GM21390 (cell line): ENCODE measurements around the gene CAMSAP2.

ENCODE experiments used
- ATAC-seq: cut with Tn5 transposase; IDR thresholded peaks from one replicate; pipeline ENCODE4 v1.9.1; 2021; ENCODE audit not compliant: unreplicated experiment

The CAMSAP2 gene, protein sequence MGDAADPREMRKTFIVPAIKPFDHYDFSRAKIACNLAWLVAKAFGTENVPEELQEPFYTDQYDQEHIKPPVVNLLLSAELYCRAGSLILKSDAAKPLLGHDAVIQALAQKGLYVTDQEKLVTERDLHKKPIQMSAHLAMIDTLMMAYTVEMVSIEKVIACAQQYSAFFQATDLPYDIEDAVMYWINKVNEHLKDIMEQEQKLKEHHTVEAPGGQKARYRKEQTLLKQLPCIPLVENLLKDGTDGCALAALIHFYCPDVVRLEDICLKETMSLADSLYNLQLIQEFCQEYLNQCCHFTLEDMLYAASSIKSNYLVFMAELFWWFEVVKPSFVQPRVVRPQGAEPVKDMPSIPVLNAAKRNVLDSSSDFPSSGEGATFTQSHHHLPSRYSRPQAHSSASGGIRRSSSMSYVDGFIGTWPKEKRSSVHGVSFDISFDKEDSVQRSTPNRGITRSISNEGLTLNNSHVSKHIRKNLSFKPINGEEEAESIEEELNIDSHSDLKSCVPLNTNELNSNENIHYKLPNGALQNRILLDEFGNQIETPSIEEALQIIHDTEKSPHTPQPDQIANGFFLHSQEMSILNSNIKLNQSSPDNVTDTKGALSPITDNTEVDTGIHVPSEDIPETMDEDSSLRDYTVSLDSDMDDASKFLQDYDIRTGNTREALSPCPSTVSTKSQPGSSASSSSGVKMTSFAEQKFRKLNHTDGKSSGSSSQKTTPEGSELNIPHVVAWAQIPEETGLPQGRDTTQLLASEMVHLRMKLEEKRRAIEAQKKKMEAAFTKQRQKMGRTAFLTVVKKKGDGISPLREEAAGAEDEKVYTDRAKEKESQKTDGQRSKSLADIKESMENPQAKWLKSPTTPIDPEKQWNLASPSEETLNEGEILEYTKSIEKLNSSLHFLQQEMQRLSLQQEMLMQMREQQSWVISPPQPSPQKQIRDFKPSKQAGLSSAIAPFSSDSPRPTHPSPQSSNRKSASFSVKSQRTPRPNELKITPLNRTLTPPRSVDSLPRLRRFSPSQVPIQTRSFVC (N-terminal part only)

GRCh38 chr1:200738327-200738948, at the start of gene CAMSAP2:
TSS of gene CAMSAP2 (plus strand) at chr1:200738893. CDS start at chr1:200739828, 935 bp downstream.
- peak; percentile 42 for ATAC-seq

- no peak for ATAC-seq
Observed at GRCh38 chr1:200692316-200692715, 46.4 kb upstream of the CAMSAP2 start.

- no peak for ATAC-seq
Observed at GRCh38 chr1:200693327-200693726, 45.4 kb upstream of the CAMSAP2 start.

GRCh38 chr1:200694738-200695137, 44.0 kb upstream of the CAMSAP2 start:
- ATAC-seq: no peak

DNA sequence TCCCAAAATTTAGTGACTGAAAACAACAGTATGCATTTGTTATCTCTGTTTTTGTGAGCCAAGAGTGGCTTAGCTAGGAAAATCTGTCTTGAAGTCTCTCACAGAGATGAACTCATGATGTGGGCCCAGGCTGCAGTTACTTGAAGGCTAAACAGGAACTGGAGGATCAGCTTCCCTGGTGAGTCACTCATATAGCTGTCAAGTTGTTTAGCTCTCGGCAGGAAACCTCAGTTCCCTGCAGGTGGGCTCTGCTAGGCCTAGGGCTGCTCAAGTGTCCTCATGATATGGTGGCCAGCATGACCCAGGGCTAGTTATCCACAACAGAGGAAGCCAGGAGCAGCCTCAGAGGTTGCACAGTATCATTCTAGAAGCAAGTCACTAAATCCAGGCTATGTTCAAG, 38.8 kb upstream of the CAMSAP2 start:
- ATAC-seq: no peak

DNA sequence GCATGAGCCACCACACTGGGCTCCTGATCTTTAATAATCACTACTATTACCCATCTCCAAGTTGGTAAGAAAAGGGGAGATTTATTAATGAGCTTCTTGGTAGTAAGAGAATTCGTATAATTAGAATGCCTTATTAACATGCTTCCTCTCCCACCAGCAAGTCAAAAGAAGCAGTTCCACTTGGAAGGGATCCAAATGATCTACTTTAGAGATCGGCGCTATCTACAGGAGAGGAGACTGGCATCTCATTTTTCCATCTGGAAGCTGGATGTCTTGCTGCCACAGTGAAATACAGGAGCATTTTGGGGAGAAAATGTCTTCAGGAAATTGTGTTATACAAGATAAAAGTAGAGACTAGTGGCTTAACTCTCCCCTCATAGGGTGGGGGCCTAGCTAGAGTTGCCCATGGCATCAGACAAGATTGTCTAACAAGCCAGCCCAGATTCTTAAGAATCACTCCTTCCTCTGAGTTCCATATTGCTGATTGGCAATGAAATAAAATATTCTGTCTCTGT, 33.6 kb upstream of the CAMSAP2 start:
- ATAC-seq: no peak

DNA sequence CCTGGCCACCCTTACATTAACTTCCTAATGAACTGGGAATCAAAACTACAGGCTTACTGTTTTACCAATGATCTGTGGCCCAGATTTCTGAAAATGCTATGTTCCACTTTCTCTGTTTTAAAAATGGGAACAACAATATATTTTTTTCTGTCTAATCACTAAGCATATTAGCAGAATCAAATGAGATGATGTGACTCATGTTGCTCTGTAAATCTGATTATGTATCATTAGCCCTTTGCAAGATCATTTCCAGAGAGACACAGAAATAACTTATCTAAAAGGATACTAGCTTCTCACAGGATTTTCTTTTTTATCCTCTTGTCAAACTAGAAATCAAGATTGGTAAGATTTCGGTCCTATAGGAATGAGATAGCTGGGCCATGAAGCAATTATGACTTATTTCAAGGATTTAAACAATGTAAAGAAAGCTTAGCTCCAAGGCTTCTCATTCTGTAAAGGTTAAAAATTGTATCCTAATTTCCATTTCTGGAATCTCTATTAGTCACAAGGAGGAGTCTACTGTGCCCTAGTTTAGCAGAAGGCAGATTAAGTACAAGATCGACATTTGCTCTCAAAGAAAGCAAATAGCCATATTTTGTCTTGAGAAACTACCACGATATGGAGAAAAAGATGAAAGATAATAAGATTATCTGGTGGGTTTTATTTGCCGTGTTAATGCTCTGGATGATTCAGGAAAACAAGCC, 32.4 kb upstream of the CAMSAP2 start:
- ATAC-seq: no peak

DNA sequence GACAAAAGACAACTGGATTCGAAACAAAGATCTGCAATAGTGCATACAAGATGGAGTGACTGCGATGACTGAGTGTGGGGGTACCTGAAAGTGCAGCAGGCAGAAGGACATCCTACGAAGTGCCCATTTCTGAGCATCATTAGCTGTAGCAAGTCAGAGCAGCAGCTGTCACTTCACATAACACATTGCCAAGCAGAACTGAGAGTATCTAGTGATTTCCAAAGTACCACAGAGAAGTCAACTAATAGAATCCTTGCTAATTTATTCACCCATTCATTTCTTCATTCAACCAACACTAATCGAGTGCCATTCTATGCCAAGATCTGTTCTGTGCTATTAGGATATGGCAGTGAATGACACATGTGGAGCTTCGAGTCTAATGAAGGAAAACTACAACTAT, 31.6 kb upstream of the CAMSAP2 start:
- no peak for ATAC-seq

DNA sequence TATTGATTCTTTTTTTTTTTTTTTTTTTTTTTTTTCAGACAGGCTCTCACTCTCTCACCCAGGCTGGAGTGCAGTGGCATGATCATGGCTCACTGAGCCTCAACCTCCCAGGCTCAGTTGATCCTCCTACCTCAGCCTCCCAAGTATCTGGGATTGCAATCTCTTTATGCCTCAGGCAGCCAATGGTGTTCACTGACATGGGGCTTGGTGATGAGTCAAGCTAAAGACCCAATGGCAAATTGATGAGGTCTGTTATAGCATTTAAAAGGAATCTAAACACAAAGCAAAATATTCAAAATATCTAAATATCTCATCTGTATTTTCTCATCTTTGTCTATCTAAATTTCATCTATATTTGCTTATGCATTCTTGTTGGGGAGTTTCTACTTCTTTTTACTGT, 30.5 kb upstream of the CAMSAP2 start:
- ATAC-seq: no peak

GRCh38 chr1:200708769-200709168, 29.9 kb upstream of the CAMSAP2 start:
- ATAC-seq: no peak

DNA sequence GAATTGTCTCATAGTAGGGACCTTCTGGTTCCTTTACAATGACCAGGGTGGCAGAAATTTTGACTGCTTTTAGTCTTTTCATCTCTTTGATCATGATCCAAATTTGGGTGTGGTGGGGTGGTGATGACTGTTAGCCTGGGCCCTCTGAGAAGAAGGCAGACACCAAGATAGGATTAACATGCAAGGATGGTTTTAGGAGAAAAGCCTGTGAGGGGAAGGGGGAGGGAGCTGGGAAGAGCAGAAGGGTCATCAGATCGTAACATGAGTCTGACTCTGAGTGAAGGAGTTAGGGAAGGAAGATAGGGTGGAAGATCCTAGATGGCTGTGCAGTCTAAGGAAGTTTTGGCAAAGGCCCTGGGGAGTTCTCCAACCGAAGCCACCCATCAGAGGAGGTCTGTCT, 28.5 kb upstream of the CAMSAP2 start:
- ATAC-seq: no peak

- no peak for ATAC-seq
Observed at GRCh38 chr1:200714504-200715187, 24.0 kb upstream of the CAMSAP2 start.

DNA sequence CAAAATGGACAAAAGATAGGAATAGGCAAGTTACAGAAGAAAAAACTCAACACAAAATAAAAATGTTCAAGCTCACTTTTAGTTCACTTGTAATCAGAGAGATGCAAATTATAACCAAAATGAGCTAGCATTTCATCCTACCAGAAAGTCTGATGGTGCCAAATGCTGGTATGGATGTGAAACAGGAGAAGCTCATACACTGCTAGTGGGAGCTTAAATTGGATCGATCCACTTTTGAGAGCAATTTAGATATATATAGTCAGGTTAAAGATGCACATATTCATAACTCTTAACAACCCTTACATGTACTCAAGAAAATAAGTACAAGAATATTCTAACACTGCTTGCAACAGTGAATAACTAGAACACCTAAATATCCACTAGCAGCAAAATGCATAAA, 18.5 kb upstream of the CAMSAP2 start:
- no peak for ATAC-seq

DNA sequence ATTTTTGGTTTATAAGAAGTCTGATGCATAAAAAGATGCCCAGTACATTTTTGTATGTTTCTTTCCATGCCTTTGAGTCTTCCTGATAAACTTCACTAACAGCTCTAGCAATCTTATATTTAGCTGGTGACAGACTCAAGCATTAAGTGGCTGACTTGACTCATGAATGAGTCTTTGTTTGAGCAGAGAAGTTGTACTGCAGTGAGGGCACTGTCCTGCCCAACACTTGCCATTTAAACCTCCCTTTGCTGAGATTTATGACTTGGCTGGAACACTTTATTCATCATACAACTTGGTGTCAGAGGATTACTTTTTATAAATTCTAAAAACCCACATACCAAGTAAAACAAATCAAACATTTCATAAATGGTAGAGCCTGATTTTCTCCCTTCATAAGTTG, 14.6 kb upstream of the CAMSAP2 start:
- no peak for ATAC-seq

DNA sequence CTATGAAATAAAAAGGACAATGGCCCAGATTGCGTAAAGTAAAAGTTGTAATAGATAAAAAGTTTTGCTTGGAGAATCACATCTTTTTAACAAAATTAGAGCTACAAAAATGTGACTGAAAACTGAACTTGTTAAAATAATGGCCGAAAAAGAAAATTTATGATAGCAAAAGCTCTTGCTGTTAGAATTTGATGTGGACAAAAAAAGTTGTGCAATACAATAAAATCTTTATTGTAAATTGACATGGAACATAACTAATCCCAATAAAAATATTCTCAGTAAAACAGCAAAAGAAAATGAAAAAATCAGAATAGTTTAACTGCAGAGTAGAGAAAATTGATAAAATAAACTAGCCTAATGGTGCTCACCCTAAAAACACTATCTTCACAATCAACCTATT, 11.4 kb upstream of the CAMSAP2 start:
- no peak for ATAC-seq

DNA sequence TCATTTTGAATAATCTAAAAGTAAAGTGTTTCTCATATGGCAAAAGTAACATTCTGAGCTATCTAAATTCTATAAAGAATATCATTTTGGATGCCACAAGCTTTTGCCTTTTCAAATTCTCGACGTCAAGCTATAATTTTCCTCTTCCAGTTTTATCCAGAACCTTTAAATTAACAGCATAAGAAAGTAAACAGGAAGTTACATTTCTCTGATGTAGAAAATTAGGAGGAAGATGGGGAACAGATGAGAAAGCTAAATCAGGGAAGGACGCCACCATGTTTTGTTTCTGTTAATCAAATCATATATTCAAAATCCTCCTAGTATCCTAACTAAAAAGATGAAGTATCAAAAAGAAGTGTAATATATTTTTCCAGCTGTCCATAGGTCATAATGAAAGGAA, 8.8 kb upstream of the CAMSAP2 start:
- ATAC-seq: no peak

- no peak for ATAC-seq
Observed at GRCh38 chr1:200731654-200732332, 6.9 kb upstream of the CAMSAP2 start.

- ATAC-seq: no peak
Observed at GRCh38 chr1:200732438-200732837, 6.3 kb upstream of the CAMSAP2 start.

DNA sequence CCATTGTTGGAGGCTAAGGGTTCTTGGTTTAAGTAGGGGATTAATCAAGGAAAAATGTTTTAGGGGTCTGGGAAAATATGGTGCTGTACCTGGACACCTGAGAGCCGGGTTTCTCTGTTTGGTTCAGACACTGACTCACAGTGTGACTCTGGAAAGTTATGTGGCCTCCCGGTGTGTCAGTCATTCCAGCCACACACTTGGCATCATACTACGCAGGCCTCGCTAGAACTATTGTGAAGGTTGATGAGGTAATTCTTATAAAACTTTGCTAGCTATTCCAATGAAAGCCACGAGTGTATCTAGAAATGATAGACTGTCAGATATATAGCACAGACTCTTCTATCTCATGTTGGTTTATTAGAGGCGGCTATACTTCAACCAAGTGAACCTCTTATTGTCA, 4.8 kb upstream of the CAMSAP2 start:
- ATAC-seq: no peak
